Measurements from ENCODE around the gene PREX1. TPM values are rescaled to one million over a fixed set of nuclear protein-coding genes. Genes with fewer than 3 reads are reported as not detected.

Gene PREX1
- total and polyA plus RNA-seq, 10 donors, result 36.7 to 279 (median 157) TPM

DNA sequence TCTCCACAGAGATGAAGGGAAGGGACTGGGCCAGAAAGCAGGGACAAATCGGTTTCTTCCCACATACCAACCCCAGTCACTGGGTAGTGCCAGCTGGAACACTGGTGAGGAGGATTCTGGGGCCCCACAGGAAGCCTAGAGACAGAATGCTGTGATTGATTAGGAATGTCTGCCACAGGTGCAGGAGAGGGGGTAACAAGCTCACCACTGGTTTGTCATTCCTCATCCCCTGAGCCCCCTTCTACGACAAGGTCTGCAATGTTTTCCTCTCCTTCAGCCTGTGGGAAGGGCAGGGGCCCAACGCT is 89.8 kb downstream of the PREX1 start:
- 26 to 37% (median 27%) methylated on average over 3 of the region's 3 CpGs for WGBS, 5 donors
- Histone ChIP-seq H3K27me3 (replicated peaks in 1 of 7) (no peaks in the 10 kb centered on the region), H3K27ac (peak overlapping the region in 5 of 8 donors; percentile 3 to 65 (median 47)), H3K9me3 (no peaks in the 10 kb centered on the region), H3K4me1 (peaks cover 27 to 85% (median 57%) of the 10 kb centered on the region in 6 donors), H3K4me3 (peak overlapping the region in 1 of 8 donors; percentile 12), H3K36me3 (peaks cover 0 to 95% (median 39%) of the 10 kb centered on the region in 6 donors)
- TF ChIP-seq POLR2A (IDR thresholded peaks at IDR 0.05) (no peak), POLR2AphosphoS5 (IDR thresholded peaks at IDR 0.05) (no peak)
- TF ChIP-seq, protein P1, sequence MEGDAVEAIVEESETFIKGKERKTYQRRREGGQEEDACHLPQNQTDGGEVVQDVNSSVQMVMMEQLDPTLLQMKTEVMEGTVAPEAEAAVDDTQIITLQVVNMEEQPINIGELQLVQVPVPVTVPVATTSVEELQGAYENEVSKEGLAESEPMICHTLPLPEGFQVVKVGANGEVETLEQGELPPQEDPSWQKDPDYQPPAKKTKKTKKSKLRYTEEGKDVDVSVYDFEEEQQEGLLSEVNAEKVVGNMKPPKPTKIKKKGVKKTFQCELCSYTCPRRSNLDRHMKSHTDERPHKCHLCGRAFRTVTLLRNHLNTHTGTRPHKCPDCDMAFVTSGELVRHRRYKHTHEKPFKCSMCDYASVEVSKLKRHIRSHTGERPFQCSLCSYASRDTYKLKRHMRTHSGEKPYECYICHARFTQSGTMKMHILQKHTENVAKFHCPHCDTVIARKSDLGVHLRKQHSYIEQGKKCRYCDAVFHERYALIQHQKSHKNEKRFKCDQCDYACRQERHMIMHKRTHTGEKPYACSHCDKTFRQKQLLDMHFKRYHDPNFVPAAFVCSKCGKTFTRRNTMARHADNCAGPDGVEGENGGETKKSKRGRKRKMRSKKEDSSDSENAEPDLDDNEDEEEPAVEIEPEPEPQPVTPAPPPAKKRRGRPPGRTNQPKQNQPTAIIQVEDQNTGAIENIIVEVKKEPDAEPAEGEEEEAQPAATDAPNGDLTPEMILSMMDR (IDR thresholded peaks at IDR 0.05 in 8 of 11, conservative IDR thresholded peaks at IDR 0.05 in 3 of 11), result no peak
- DNase-seq, result no peak
- intact Hi-C loops (cut with DNase I; ENCODE audit: low total_unique reads), result no loop called here

DNA sequence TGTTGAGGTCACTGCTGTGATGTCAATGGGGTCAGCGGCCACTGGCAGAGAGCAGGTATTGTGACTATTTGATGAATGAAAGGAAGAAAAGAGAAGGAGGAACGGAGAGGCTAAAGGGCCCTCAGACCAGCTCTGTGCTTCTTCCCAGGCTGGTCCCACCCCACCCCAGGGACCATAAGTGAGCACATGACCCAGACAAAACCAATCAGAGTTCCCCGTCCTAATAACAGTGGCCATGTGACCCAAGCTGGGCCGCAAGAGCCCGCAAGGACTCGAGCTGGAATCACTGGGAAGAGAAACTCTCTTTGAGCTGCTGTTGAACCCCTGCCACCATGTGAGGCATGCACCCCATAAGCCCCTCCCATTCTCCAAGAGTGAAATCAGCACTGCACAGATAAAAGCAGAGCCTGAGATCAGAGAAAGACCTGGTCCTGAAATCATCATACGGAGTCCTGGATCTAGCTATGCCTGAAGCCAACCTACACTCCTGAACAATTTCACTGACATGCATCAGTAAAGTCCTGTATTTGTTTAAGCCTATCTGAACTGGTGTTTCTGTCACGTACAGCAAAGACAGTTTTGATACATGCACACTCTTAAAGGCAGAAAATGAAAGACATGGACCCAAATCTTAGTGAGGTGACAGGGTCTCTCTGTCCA is 90.2 kb downstream of the PREX1 start:
- Histone ChIP-seq H3K4me3 (no peak overlapping the region), H3K4me1 (peaks cover 27 to 90% (median 57%) of the 10 kb centered on the region in 6 donors), H3K27me3 (replicated peaks in 1 of 7) (no peaks in the 10 kb centered on the region), H3K9me3 (no peaks in the 10 kb centered on the region), H3K36me3 (peaks cover 0 to 95% (median 37%) of the 10 kb centered on the region in 6 donors), H3K27ac (peak overlapping the region in 4 of 8 donors; percentile 3 to 65 (median 54))
- TF ChIP-seq POLR2AphosphoS5 (IDR thresholded peaks at IDR 0.05) (no peak), POLR2A (IDR thresholded peaks at IDR 0.05) (no peak)
- TF ChIP-seq, protein P1 (IDR thresholded peaks at IDR 0.05 in 8 of 11, conservative IDR thresholded peaks at IDR 0.05 in 3 of 11), result no peak
- DNase-seq, result no peak
- 84 to 92% (median 87%) methylated on average over 8 of the region's 8 CpGs for WGBS, 5 donors
- intact Hi-C loops (cut with DNase I; ENCODE audit: low total_unique reads), result no loop called here

DNA sequence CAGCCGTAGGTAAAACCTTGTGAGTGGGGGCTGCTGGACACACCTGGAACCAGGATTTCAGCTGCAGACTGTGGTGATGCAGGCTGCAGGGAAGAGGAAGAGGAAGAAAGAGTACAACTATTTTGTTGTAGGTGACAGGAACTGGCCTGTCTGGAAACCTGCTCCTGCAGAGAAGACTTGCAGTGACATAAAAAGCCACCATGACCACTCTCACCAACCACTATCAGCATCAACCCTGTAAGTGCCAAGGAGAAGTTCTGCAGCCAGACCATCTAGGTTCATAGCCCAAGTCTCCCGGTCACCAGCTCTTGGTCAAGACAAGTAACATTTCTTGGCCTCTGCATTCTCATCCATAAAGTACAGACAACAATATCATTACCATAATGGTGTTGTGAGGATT is 91.2 kb downstream of the PREX1 start:
- peaks cover 27 to 99% (median 58%) of the 10 kb centered on the region in 6 donors for H3K4me1 ChIP-seq
- no peaks in the 10 kb centered on the region for H3K27me3 ChIP-seq (replicated peaks in 1 of 7)
- no peak overlapping the region for H3K4me3 ChIP-seq
- no peak for DNase-seq
- TF ChIP-seq, protein P1 (IDR thresholded peaks at IDR 0.05 in 8 of 11, conservative IDR thresholded peaks at IDR 0.05 in 3 of 11), result no peak
- TF ChIP-seq POLR2AphosphoS5 (IDR thresholded peaks at IDR 0.05) (no peak), POLR2A (IDR thresholded peaks at IDR 0.05) (no peak)
- intact Hi-C loops (cut with DNase I; ENCODE audit: low total_unique reads), result no loop called here
- peak overlapping the region in 3 of 8 donors; percentile 34 to 47 (median 39) for H3K27ac ChIP-seq
- 53 to 80% (median 60%) methylated on average over 2 of the region's 2 CpGs for WGBS, 5 donors
- no peaks in the 10 kb centered on the region for H3K9me3 ChIP-seq
- peaks cover 0 to 95% (median 37%) of the 10 kb centered on the region in 6 donors for H3K36me3 ChIP-seq

DNA sequence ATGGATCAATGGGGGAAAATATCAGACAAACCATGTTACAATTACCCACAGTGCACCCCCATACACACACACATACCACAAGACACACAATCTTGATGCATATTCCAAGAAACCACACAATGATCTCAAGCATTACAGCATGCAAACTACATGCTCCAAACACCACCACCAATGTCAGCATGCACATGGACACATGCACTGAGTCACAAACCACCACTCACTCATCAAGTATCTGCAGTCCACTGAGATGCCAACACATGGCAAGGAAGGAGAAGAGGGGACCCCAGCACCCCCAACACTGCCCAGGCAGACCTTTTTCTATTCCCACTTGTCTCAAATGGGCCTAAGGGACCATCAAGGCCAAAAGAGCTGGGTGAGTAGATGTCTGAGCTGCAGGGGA is 91.6 kb downstream of the PREX1 start:
- H3K9me3 ChIP-seq, result no peaks in the 10 kb centered on the region
- peaks cover 0 to 95% (median 36%) of the 10 kb centered on the region in 6 donors for H3K36me3 ChIP-seq
- no peaks in the 10 kb centered on the region for H3K27me3 ChIP-seq (replicated peaks in 1 of 7)
- intact Hi-C loops (cut with DNase I; ENCODE audit: low total_unique reads), result no loop called here
- no peak for DNase-seq
- TF ChIP-seq POLR2A (IDR thresholded peaks at IDR 0.05) (no peak), POLR2AphosphoS5 (IDR thresholded peaks at IDR 0.05) (no peak)
- TF ChIP-seq, protein P1 (IDR thresholded peaks at IDR 0.05 in 8 of 11, conservative IDR thresholded peaks at IDR 0.05 in 3 of 11), result no peak
- H3K4me3 ChIP-seq, result no peak overlapping the region
- H3K27ac ChIP-seq, result peak overlapping the region in 3 of 8 donors; percentile 34 to 47 (median 39)
- peaks cover 27 to 100% (median 61%) of the 10 kb centered on the region in 6 donors for H3K4me1 ChIP-seq

Data from spleen (tissue), 11 donors.